Body of pancreas (tissue), 4 donors: ENCODE measurements around the gene GTPBP4. TPM values are rescaled to one million over a fixed set of nuclear protein-coding genes. Genes with fewer than 3 reads are reported as not detected.

Experiments
- ATAC-seq: fragments of 150-250 bp; one replicate; pipeline ENCODE4 v1.9.1; 2016
- DNase-seq, 4 donors: peaks; one replicate each; pipeline ENCODE4 v3.0.0-alpha.2; 2019
- H3K27ac ChIP-seq, 4 donors: fragments of 200-600 bp; sonication (generic); 1 replicate in 3 of 4; 2 replicates in 1 of 4; pipeline versions ENCODE4 v1.5.1 to v1.6.1; 2016 to 2019; ENCODE audit warnings: mild to moderate bottlenecking in 1 of 4, mixed read lengths in 1 of 4, moderate library complexity in 1 of 4
- H3K27me3 ChIP-seq, 2 donors: fragments of 200-600 bp; sonication (generic); one replicate each; pipeline ENCODE4 v1.6.0; 2016; ENCODE audit warnings: mild to moderate bottlenecking in 1 of 2
- H3K36me3 ChIP-seq, 2 donors: fragments of 200-600 bp; sonication (generic); replicated peaks in 1 of 2; 2 replicates each; pipeline ENCODE4 v1.5.1; 2016; ENCODE audit warnings: low read depth in 2 of 2; ENCODE audit not compliant: insufficient read depth in 1 of 2
- H3K4me1 ChIP-seq: fragments of 200-600 bp; sonication (generic); one replicate; pipeline ENCODE4 v1.6.0; 2016
- H3K4me3 ChIP-seq, 2 donors: fragments of 200-600 bp; sonication (generic); 1 replicate in 1 of 2; 2 replicates in 1 of 2; pipeline ENCODE4 v1.5.1; 2016 to 2019
- H3K9me3 ChIP-seq, 3 donors: fragments of 200-600 bp; sonication (generic); 1 replicate in 2 of 3; 2 replicates in 1 of 3; pipeline ENCODE4 v1.5.1; 2016
- POLR2A ChIP-seq, 3 donors: fragments of 450-650 bp; IDR thresholded peaks; one replicate each; pipeline ENCODE4 v1.6.1; 2016; ENCODE audit warnings: antibody characterized with exemption in 3 of 3, mild to moderate bottlenecking in 2 of 3
- WGBS, 2 donors: methylation state at CpG; one replicate each; pipeline ENCODE4 v1.1.5; 2017; 5-methylcytosine and 5-hydroxymethylcytosine counted together
- intact Hi-C: fragments of 100-400 bp; cut with DNase I; formaldehyde crosslinking; loops from one replicate; pipeline ENCODE4 v1.15.1; 2023
- total RNA-seq, 2 donors: library from RNA; depleted of rRNA; stranded (reverse); fragments of >200 nt; gene quantifications; one replicate each; pipeline ENCODE4 v1.1.0, GENCODE V29; 2016
- TF ChIP-seq, protein P1 (sequence below), 7 experiments: fragments of 450-650 bp in 4 of 7; fragments of 200-600 bp in 3 of 7; sonication (generic) in 3 of 7; IDR thresholded peaks; one replicate each; pipeline ENCODE4 v1.5.1; 2016 to 2019; ENCODE audit warnings: antibody characterized with exemption in 7 of 7

GTPBP4 gene
- total RNA-seq, 2 donors from 2014 or later, result 8.3 to 20.4 TPM

- intact Hi-C loops, result no loop called here
Measured at GRCh38 chr10:1045415-1045814, 57.2 kb downstream of the GTPBP4 start.

GRCh38 chr10:1047937-1048336 is 59.7 kb downstream of the GTPBP4 start:
- DNase-seq, result peak in 1 of 4 donors; percentile 19
- ATAC-seq, result no peak

More at GRCh38 chr10:1045415-1045814, 57.2 kb downstream of the GTPBP4 start:
- peaks cover 3 to 8% of the 10 kb centered on the region in 2 donors for H3K36me3 ChIP-seq
- DNase-seq (no peak), ATAC-seq (no peak)
- H3K4me3 ChIP-seq, result no peak overlapping the region
- peaks cover 38% of the 10 kb centered on the region for H3K4me1 ChIP-seq
- 84 to 93% methylated on average over 6 of the region's 6 CpGs for WGBS, 2 donors
- no peak for TF ChIP-seq POLR2A (IDR thresholded peaks at IDR 0.05)
- TF ChIP-seq, protein P1, sequence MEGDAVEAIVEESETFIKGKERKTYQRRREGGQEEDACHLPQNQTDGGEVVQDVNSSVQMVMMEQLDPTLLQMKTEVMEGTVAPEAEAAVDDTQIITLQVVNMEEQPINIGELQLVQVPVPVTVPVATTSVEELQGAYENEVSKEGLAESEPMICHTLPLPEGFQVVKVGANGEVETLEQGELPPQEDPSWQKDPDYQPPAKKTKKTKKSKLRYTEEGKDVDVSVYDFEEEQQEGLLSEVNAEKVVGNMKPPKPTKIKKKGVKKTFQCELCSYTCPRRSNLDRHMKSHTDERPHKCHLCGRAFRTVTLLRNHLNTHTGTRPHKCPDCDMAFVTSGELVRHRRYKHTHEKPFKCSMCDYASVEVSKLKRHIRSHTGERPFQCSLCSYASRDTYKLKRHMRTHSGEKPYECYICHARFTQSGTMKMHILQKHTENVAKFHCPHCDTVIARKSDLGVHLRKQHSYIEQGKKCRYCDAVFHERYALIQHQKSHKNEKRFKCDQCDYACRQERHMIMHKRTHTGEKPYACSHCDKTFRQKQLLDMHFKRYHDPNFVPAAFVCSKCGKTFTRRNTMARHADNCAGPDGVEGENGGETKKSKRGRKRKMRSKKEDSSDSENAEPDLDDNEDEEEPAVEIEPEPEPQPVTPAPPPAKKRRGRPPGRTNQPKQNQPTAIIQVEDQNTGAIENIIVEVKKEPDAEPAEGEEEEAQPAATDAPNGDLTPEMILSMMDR (IDR thresholded peaks at IDR 0.05), result no peak
- H3K9me3 ChIP-seq, result no peaks in the 10 kb centered on the region
- no peak overlapping the region for H3K27ac ChIP-seq
- H3K27me3 ChIP-seq, result no peaks in the 10 kb centered on the region

DNA sequence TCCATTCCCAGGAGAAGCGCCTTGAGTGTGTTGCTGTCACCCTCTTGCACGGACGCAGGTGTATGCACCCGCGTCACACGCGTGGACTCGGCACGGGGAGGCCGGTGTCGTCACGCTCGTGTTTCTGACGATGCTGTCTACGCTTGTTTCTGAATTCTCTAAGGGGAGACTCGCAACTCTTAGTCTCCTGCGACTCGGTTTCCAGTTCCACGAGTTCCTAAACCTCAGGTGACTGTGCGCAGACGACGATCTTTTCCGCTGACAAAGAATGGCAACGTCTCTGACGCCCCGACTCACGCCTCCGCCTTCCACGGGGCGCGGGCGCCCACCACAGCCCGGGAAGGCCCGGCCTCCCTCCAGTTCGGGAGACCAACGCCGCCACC is 60.1 kb downstream of the GTPBP4 start:
- no peaks in the 10 kb centered on the region for H3K9me3 ChIP-seq
- H3K27me3 ChIP-seq, result no peaks in the 10 kb centered on the region
- intact Hi-C loops, result no loop called here
- peaks cover 57% of the 10 kb centered on the region for H3K4me1 ChIP-seq
- DNase-seq (peak; percentile 40 to 52 (median 46)), ATAC-seq (no peak)
- H3K27ac ChIP-seq, result peak overlapping the region; percentile 96 to 100 (median 99)
- H3K4me3 ChIP-seq, result peak overlapping the region; percentile 41 to 71
- 0% methylated on average over 33 to 37 of the region's 37 CpGs for WGBS, 2 donors
- TF ChIP-seq POLR2A (IDR thresholded peaks at IDR 0.05), result no peak
- TF ChIP-seq, protein P1 (IDR thresholded peaks at IDR 0.05), result no peak
- H3K36me3 ChIP-seq, result no peaks in the 10 kb centered on the region

More at GRCh38 chr10:1047937-1048336, 59.7 kb downstream of the GTPBP4 start:
- H3K27me3 ChIP-seq, result no peaks in the 10 kb centered on the region
- H3K27ac ChIP-seq, result peak overlapping the region; percentile 96 to 100 (median 99)
- intact Hi-C loops, result no loop called here
- WGBS, 2 donors, result 3 to 4% methylated on average over 14 to 15 of the region's 15 CpGs
- peak overlapping the region; percentile 41 to 71 for H3K4me3 ChIP-seq
- TF ChIP-seq, protein P1 (IDR thresholded peaks at IDR 0.05), result no peak
- TF ChIP-seq POLR2A (IDR thresholded peaks at IDR 0.05), result no peak
- H3K4me1 ChIP-seq, result peaks cover 57% of the 10 kb centered on the region
- no peaks in the 10 kb centered on the region for H3K36me3 ChIP-seq
- H3K9me3 ChIP-seq, result no peaks in the 10 kb centered on the region

GRCh38 chr10:1048732-1049424 is 60.6 kb downstream of the GTPBP4 start, which contains the start of gene IDI1:
IDI1 (minus strand) TSS chr10:1049119; CDS start chr10:1049003, 116 bp downstream.
- H3K9me3 ChIP-seq, result no peaks in the 10 kb centered on the region
- DNase-seq (peak; percentile 97 to 98 (median 98)), ATAC-seq (peak; percentile 90)
- WGBS, 2 donors, result 1 to 6% methylated on average over 7 to 81 of the region's 83 CpGs
- H3K4me1 ChIP-seq, result peaks cover 63% of the 10 kb centered on the region
- TF ChIP-seq, protein P1 (IDR thresholded peaks at IDR 0.05), result peak in 1 of 7 experiments; percentile 5
- peak; percentile 94 to 98 (median 97) for TF ChIP-seq POLR2A (IDR thresholded peaks at IDR 0.05)
- peak within 1 kb of the TSS; percentile 96 to 100 (median 99) for H3K27ac ChIP-seq
- no peaks in the 10 kb centered on the region for H3K36me3 ChIP-seq
- no peaks in the 10 kb centered on the region for H3K27me3 ChIP-seq
- peak within 1 kb of the TSS; percentile 41 to 71 for H3K4me3 ChIP-seq
- intact Hi-C loops, result no loop called here
